GM21619 (cell line): ENCODE data around the gene LYAR.
"Not testable (repeated sequence)": the region's sequence is repeated elsewhere in the genome, so short reads cannot be mapped to it uniquely, and the experiment has no call there.

ENCODE experiments used
- ATAC-seq: cut with Tn5 transposase; IDR thresholded peaks from one replicate; pipeline ENCODE4 v1.9.1; 2021; ENCODE audit not compliant: unreplicated experiment

The LYAR gene

GRCh38 chr4:4269331-4269731, 20.6 kb downstream of the LYAR start:
- ATAC-seq = no peak

- no peak for ATAC-seq
Measured at GRCh38 chr4:4268776-4269175, 21.2 kb downstream of the LYAR start.

DNA sequence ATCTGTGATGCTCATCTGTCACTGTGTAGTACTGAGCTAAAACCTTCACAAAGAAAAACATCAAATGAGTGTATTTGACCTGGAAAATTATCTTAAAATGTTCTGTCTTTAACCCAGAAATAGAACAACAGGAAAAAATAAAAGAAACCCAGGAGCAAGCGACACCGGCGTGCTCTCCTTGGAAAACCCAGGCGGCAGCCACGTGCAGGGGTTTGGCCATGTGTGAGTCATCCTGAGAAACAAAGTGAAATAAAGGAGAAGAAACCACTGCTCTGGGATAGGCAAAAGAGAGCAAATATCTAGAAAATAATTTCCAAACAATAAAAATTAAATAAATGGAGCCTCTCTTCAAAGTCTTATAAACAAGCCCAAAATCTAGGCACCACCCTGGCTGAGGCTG, 22.0 kb downstream of the LYAR start:
- no peak for ATAC-seq

DNA sequence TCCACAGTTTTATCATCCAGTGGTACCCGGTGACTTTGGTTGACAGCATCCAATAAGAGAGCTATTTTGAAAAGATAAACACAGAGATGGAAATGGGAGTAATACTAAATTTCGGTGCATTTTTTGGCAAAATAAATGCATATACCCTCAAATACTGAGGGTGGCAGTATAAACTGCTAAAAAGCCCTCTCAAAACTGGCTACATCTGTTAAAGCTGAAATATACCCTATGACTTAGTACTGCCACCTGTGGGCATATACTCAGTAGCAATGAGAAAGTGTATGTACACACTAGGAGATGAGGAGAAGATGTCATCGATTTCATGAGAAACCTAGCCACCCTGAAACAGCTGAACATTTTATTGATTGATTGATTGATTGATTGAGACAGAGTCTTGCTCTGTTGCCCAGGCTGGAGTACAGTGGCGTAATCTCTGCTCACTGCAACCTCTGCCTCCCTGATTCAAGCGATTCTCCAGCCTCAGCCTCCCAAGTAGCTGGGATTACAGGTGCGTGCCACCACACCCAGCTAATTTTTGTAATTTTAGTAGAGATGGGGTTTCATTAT, 29.7 kb downstream of the LYAR start:
- ATAC-seq = peak; percentile 72

GRCh38 chr4:4259484-4260100, 30.4 kb downstream of the LYAR start:
- ATAC-seq = no peak

- not testable (repeated sequence) for ATAC-seq
Measured at GRCh38 chr4:4257705-4258104, 32.2 kb downstream of the LYAR start.

DNA sequence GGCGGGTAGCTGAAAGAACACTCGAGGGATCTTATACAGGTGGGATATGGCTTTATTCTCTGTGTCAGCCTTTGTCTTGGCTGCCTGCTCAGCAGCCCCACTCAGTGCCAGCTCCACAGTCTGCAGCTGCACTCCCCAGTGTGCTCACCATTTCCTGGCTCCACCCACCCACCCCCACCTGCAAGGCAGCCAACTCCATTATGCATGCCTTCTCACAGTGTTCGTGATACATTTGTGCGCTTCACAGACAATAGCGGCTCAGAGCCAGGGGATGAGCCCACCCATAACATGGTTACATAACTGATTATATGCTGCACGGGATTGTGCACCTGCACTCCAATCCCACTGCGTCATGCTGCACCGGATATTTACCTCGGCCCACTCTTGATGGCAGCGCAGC, 33.2 kb downstream of the LYAR start:
- ATAC-seq = no peak

GRCh38 chr4:4254666-4255065, 35.3 kb downstream of the LYAR start:
- no peak for ATAC-seq

- ATAC-seq = no peak
Measured at GRCh38 chr4:4254199-4254598, 35.8 kb downstream of the LYAR start.

GRCh38 chr4:4249866-4250265, 40.1 kb downstream of the LYAR start:
- no peak for ATAC-seq

DNA sequence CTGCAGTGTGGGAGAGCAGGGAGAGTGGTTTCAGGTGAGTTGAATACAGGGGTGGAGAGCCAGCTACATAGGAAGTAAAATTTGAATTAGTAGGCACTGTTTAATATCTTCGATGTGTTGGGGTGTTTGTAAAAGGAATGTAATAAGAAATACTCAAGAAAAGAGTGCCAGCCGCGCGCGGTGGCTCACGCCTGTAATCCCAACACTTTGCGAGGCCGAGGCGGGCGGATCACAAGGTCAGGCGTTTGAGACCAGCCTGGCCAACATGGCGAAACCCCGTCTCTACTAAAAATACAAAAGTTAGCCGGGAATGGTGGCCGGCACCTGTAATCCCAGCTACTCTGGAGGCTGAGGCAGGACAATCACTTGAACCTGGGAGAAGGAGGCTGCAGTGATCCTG, 40.6 kb downstream of the LYAR start:
- not testable (repeated sequence) for ATAC-seq

GRCh38 chr4:4248885-4249203, 41.1 kb downstream of the LYAR start:
- no peak for ATAC-seq

DNA sequence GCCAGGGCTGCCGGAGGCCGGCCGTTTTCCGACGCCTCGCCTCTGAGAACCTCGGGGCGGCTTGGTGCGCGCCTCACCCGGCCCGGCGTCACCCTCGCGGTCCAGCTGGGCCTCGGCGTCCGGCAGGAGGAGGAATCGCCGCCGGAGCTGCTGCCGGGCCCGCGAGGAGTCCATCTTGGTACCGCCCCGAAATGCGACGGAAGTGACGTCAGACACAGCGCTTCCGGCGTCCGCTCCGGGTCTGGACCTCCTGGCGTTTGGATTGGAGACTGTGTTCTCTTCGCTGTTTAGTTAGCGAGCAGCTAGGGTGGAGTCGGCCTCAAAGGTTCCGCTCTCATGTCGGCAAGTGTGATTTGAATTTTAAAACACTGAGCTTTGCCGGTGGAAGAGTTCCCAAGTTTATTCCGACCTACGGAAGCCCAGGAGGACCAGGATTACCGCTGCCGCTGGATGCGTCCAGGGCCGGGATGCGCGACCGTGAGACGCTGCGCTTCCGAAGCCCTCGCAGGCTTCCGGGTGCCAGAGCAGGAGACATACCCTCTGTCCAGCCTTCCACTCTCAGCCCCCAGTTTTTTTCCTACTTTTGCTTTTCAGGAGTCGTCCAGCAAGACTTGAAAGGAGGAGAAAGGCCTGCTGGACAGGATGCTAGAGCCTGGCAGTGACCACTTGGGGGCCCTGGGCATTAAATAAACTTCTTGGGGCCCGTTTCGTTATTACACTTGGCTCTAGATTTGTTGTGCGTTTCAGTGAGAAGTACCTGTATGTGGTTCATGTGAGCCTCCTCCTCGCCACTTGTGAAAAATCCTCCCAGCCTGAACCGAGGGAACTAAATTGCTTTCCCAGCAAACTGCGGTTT, 41.7 kb downstream of the LYAR start, which contains the start of gene TMEM128:
Gene TMEM128 (minus strand): TSS at position 195 of the 856 bp plus-strand sequence. CDS start 21 bp downstream, at position 174.
- peak; percentile 97 for ATAC-seq

GRCh38 chr4:4247696-4248028, 42.3 kb downstream of the LYAR start:
- peak; percentile 5 for ATAC-seq

DNA sequence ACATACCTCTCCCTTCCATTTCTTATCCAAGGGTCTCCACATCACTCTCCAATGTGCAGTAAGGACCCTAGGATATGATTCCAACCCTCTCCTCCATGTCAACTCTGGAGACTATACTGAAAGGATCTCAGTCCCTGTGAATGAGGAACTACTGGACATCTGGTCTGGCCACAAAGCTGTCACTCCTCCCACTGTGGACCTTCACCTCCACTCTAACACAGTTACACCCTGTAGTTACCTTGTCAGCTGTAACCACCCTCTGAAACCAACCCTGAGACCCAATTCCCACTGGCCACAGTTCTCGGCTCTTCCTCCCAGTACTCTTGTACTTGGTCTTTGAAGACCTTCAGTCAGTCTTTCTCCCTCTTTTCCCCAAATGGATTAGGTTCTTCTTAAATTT, 44.8 kb downstream of the LYAR start:
- ATAC-seq = no peak

- ATAC-seq = not testable (repeated sequence)
Measured at GRCh38 chr4:4239551-4239950, 50.4 kb downstream of the LYAR start.

DNA sequence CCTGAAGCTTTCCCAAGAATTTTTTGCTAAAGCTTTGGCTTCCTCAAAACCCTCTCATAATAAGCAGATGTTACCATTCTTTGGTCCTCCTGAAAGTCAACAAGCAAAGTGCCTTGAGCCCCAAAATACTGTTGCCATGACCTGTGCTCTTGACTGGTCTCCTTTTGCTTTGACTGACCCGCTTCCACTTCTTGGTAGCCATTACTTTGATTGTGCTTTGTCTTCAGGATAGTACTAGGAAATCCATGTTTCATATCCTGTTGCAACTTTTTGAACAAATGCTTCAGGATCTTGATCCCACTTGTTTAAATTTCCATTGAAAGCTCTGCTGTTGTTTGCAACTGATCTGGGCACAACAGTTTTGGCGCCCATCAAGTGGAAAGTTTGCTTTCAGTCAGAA, 56.3 kb downstream of the LYAR start:
- ATAC-seq = no peak

DNA sequence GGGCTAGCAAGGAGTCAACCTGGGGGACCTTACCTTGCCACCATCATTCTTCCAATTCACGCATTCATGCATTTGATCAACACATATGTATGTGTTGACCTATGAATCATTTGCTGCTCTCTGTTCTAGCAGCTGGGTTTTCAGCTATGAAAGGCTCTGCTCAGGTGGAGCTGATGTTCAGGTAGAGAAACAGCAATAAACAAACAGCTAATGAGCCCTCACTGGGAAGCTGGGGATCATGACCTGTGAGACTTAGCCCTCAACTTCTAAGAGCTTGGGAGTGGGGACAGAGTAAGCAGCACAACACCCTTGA, 61.6 kb downstream of the LYAR start:
- no peak for ATAC-seq

GRCh38 chr4:4227510-4228355, 62.2 kb downstream of the LYAR start:
- ATAC-seq = no peak

DNA sequence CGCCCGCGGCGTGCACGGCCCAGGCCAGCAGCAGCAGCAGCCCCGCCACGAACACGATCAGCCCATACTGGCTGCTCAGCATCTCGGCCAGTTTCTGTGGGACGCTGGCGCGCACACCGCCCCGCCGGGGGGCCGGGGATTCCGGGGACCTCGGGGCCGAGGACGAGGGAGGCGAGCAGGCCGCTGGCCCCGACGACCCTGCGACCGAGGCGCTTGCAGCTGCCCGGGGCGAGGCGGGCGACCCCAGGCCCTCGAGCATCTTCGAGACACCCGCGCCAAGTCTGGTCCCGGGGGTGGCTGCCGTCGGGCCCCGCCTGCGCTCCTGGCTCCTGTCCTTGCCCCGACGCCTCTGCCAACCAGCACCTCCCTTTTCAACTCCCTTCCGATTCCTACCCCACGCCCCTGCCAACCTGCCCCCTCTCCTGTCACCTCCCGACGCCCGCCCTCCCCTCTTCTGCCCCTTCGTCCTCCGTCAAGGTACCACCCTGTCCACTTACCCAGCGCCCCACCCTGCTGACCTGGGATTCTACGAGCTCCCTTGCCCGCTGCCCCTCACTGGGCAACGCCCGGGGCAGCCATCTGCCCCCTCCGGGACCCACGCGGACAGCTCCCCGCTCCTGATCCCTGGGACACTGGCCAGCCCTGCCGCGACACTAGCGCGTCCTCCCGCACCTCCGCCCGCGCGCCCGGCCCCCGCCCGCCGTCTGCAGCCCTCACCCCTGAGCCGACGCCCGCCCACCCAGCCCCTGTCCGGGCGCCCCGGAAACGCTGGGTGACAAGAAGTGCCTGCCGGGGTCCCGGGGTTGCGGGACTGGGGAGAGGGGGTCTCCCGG, 63.1 kb downstream of the LYAR start, which contains the start of gene OTOP1:
Gene OTOP1 (minus strand): TSS at position 324 of the 833 bp plus-strand sequence. CDS start 65 bp downstream, at position 259.
- ATAC-seq = no peak
